Raji (cell line): ENCODE data around the gene EYS.

ENCODE experiments used
- POLR2A ChIP-seq: IDR thresholded peaks from 2 replicates; pipeline ENCODE4 v1.6.1; 2011; ENCODE audit warnings: low read depth, low read length, control low read depth; ENCODE audit not compliant: insufficient read depth

Gene EYS

GRCh38 chr6:63999613-64000012 lies 1707.4 kb downstream of the EYS start:
- TF ChIP-seq POLR2A = no peak

GRCh38 chr6:63998991-63999390 lies 1708.0 kb downstream of the EYS start:
- TF ChIP-seq POLR2A = no peak

- no peak for TF ChIP-seq POLR2A
These were observed 1709.3 kb downstream of the EYS start for GRCh38 chr6:63997734-63998133.

GRCh38 chr6:63997221-63997620 lies 1709.8 kb downstream of the EYS start:
- TF ChIP-seq POLR2A = no peak

- no peak for TF ChIP-seq POLR2A
These were observed 1721.8 kb downstream of the EYS start for GRCh38 chr6:63985223-63985622.

GRCh38 chr6:63975699-63976098 lies 1731.3 kb downstream of the EYS start:
- no peak for TF ChIP-seq POLR2A

- TF ChIP-seq POLR2A = no peak
These were observed 1738.4 kb downstream of the EYS start for GRCh38 chr6:63968650-63969049.

- TF ChIP-seq POLR2A = no peak
These were observed 1742.7 kb downstream of the EYS start for GRCh38 chr6:63964366-63964765.

- TF ChIP-seq POLR2A = no peak
These were observed 1743.2 kb downstream of the EYS start for GRCh38 chr6:63963769-63964315.

GRCh38 chr6:63947792-63948529 lies 1759.1 kb downstream of the EYS start:
- no peak for TF ChIP-seq POLR2A

GRCh38 chr6:63945987-63946386 lies 1761.0 kb downstream of the EYS start:
- no peak for TF ChIP-seq POLR2A

GRCh38 chr6:63943826-63944225 lies 1763.2 kb downstream of the EYS start:
- no peak for TF ChIP-seq POLR2A

GRCh38 chr6:63941747-63942470 lies 1765.1 kb downstream of the EYS start:
- TF ChIP-seq POLR2A = no peak

- no peak for TF ChIP-seq POLR2A
These were observed 1767.0 kb downstream of the EYS start for GRCh38 chr6:63940056-63940455.

GRCh38 chr6:63936399-63936798 lies 1770.6 kb downstream of the EYS start:
- no peak for TF ChIP-seq POLR2A

GRCh38 chr6:63935732-63936131 lies 1771.3 kb downstream of the EYS start:
- no peak for TF ChIP-seq POLR2A
